ENCODE data around the gene ANKS3.
A peak's percentile ranks its signal among the peaks of the same experiment; 100 is the strongest.
"Not testable (repeated sequence)": the region's sequence is repeated elsewhere in the genome, so short reads cannot be mapped to it uniquely, and the experiment has no call there.

ANKS3 gene

GRCh38 chr16:4760221-4760910 lies 26.3 kb upstream of the ANKS3 start:
- FAIRE-seq (no peak), DNase-seq (ENCODE audit: extremely low spot score, insufficient read length, low read depth) (no peak)

- DNase-seq (ENCODE audit: extremely low spot score, insufficient read length, low read depth): no peak
- FAIRE-seq: no peak
Observed at GRCh38 chr16:4755687-4756086, 21.6 kb upstream of the ANKS3 start.

- no peak for DNase-seq (ENCODE audit: extremely low spot score, insufficient read length, low read depth)
- FAIRE-seq: no peak
Observed at GRCh38 chr16:4754865-4755264, 20.8 kb upstream of the ANKS3 start.

- FAIRE-seq: no peak
- no peak for DNase-seq (ENCODE audit: extremely low spot score, insufficient read length, low read depth)
Observed at GRCh38 chr16:4753227-4753626, 19.2 kb upstream of the ANKS3 start.

- no peak for FAIRE-seq
- no peak for DNase-seq (ENCODE audit: extremely low spot score, insufficient read length, low read depth)
Observed at GRCh38 chr16:4752351-4753100, 18.5 kb upstream of the ANKS3 start.

- FAIRE-seq: no peak
- no peak for DNase-seq (ENCODE audit: extremely low spot score, insufficient read length, low read depth)
Observed at GRCh38 chr16:4750896-4751295, 16.8 kb upstream of the ANKS3 start.

- FAIRE-seq (no peak), DNase-seq (ENCODE audit: extremely low spot score, insufficient read length, low read depth) (no peak)
Observed at GRCh38 chr16:4749700-4750257, 15.7 kb upstream of the ANKS3 start.

GRCh38 chr16:4748682-4749411 lies 14.8 kb upstream of the ANKS3 start:
- no peak for FAIRE-seq

GRCh38 chr16:4747906-4748681 lies 14.0 kb upstream of the ANKS3 start:
- DNase-seq (ENCODE audit: extremely low spot score, insufficient read length, low read depth) (no peak), FAIRE-seq (no peak)

More at GRCh38 chr16:4748682-4749411, 14.8 kb upstream of the ANKS3 start:
- DNase-seq (ENCODE audit: extremely low spot score, insufficient read length, low read depth): no peak

GRCh38 chr16:4746991-4747574 lies 13.0 kb upstream of the ANKS3 start:
- FAIRE-seq (no peak), DNase-seq (ENCODE audit: extremely low spot score, insufficient read length, low read depth) (no peak)

GRCh38 chr16:4746215-4746614 lies 12.1 kb upstream of the ANKS3 start:
- no peak for DNase-seq (ENCODE audit: extremely low spot score, insufficient read length, low read depth)
- no peak for FAIRE-seq

GRCh38 chr16:4745274-4745569 lies 11.2 kb upstream of the ANKS3 start:
- DNase-seq (ENCODE audit: extremely low spot score, insufficient read length, low read depth) (no peak), FAIRE-seq (no peak)

- FAIRE-seq: no peak
- no peak for DNase-seq (ENCODE audit: extremely low spot score, insufficient read length, low read depth)
Observed at GRCh38 chr16:4744555-4745273, 10.6 kb upstream of the ANKS3 start.

- DNase-seq (ENCODE audit: extremely low spot score, insufficient read length, low read depth) (no peak), FAIRE-seq (no peak)
Observed at GRCh38 chr16:4743226-4743878, 9.3 kb upstream of the ANKS3 start.

GRCh38 chr16:4738370-4738769 lies 4.3 kb upstream of the ANKS3 start:
- FAIRE-seq; DNase-seq (ENCODE audit: extremely low spot score, insufficient read length, low read depth): not testable (repeated sequence)

GRCh38 chr16:4737545-4737944 lies 3.5 kb upstream of the ANKS3 start:
- FAIRE-seq (no peak), DNase-seq (ENCODE audit: extremely low spot score, insufficient read length, low read depth) (no peak)

GRCh38 chr16:4736546-4736945 lies 2.5 kb upstream of the ANKS3 start:
- FAIRE-seq: no peak
- no peak for DNase-seq (ENCODE audit: extremely low spot score, insufficient read length, low read depth)

GRCh38 chr16:4734730-4735535 lies 862 bp upstream of the ANKS3 start:
- FAIRE-seq (peak; percentile 87), DNase-seq (ENCODE audit: extremely low spot score, insufficient read length, low read depth) (peak; percentile 92)

Measured in GM18507 (cell line).